Nephron progenitor cell (in vitro differentiated cells): ENCODE results near the gene RHOT1.
A peak's percentile ranks its signal among the peaks of the same experiment; 100 is the strongest.
"Not testable (repeated sequence)": the region's sequence is repeated elsewhere in the genome, so short reads cannot be mapped to it uniquely, and the experiment has no call there.

Source experiments
- DNase-seq: peaks from one replicate; pipeline ENCODE4 v3.0.0; 2021
- H3K27ac Mint-ChIP-seq: 2 replicates; pipeline ENCODE4 v1.8.0; 2021; ENCODE audit warnings: mild to moderate bottlenecking, moderate library complexity, mixed read lengths
- H3K27me3 Mint-ChIP-seq: 2 replicates; pipeline ENCODE4 v1.8.0; 2021; ENCODE audit warnings: mild to moderate bottlenecking, low read depth, mixed read lengths; ENCODE audit not compliant: poor library complexity
- H3K36me3 Mint-ChIP-seq: 2 replicates; pipeline ENCODE4 v1.8.0; 2021; ENCODE audit warnings: low read depth, mixed read lengths
- H3K4me1 Mint-ChIP-seq: 2 replicates; pipeline ENCODE4 v1.8.0; 2021; ENCODE audit warnings: mixed read lengths
- H3K4me3 Mint-ChIP-seq: 2 replicates; pipeline ENCODE4 v1.8.0; 2021; ENCODE audit warnings: mild to moderate bottlenecking, moderate library complexity, mixed read lengths
- H3K9me3 Mint-ChIP-seq: 2 replicates; pipeline ENCODE4 v1.8.0; 2021; ENCODE audit warnings: mild to moderate bottlenecking, moderate library complexity, mixed read lengths
- CTCF ChIP-seq: fragments of 200-600 bp; sonication (generic); IDR thresholded peaks from 2 replicates; pipeline ENCODE4 v1.5.0; 2021; ENCODE audit warnings: antibody characterized with exemption

The RHOT1 gene

GRCh38 chr17:32102646-32103186, 39.6 kb upstream of the RHOT1 start:
- no peak overlapping the region for H3K27ac Mint-ChIP-seq
- TF ChIP-seq CTCF = no peak
- H3K9me3 Mint-ChIP-seq = no peaks in the 10 kb centered on the region
- peaks cover 28% of the 10 kb centered on the region for H3K4me1 Mint-ChIP-seq
- no peak for DNase-seq
- H3K4me3 Mint-ChIP-seq = no peak overlapping the region
- H3K27me3 Mint-ChIP-seq = peaks cover 6% of the 10 kb centered on the region
- H3K36me3 Mint-ChIP-seq = no peaks in the 10 kb centered on the region

GRCh38 chr17:32103476-32104113, 38.7 kb upstream of the RHOT1 start:
- DNase-seq = no peak
- no peaks in the 10 kb centered on the region for H3K36me3 Mint-ChIP-seq
- TF ChIP-seq CTCF = no peak
- H3K4me3 Mint-ChIP-seq = no peak overlapping the region
- no peaks in the 10 kb centered on the region for H3K9me3 Mint-ChIP-seq
- no peak overlapping the region for H3K27ac Mint-ChIP-seq
- H3K27me3 Mint-ChIP-seq = peaks cover 6% of the 10 kb centered on the region
- peaks cover 28% of the 10 kb centered on the region for H3K4me1 Mint-ChIP-seq

- no peak overlapping the region for H3K4me3 Mint-ChIP-seq
- peaks cover 3% of the 10 kb centered on the region for H3K27me3 Mint-ChIP-seq
- H3K27ac Mint-ChIP-seq = no peak overlapping the region
- no peaks in the 10 kb centered on the region for H3K9me3 Mint-ChIP-seq
- DNase-seq = no peak
- H3K36me3 Mint-ChIP-seq = no peaks in the 10 kb centered on the region
- no peak for TF ChIP-seq CTCF
- H3K4me1 Mint-ChIP-seq = peaks cover 28% of the 10 kb centered on the region
Measured at GRCh38 chr17:32104158-32104557, 38.1 kb upstream of the RHOT1 start.

- not testable (repeated sequence) for H3K36me3 Mint-ChIP-seq, H3K27me3 Mint-ChIP-seq, DNase-seq, H3K27ac Mint-ChIP-seq, H3K9me3 Mint-ChIP-seq, H3K4me3 Mint-ChIP-seq
- peaks cover 32% of the 10 kb centered on the region for H3K4me1 Mint-ChIP-seq
Measured at GRCh38 chr17:32106471-32106981, 35.8 kb upstream of the RHOT1 start.

- not testable (repeated sequence) for H3K27me3 Mint-ChIP-seq, H3K9me3 Mint-ChIP-seq, DNase-seq, H3K36me3 Mint-ChIP-seq, H3K27ac Mint-ChIP-seq, H3K4me3 Mint-ChIP-seq
- peaks cover 27% of the 10 kb centered on the region for H3K4me1 Mint-ChIP-seq
Measured at GRCh38 chr17:32107194-32107593, 35.1 kb upstream of the RHOT1 start.

GRCh38 chr17:32110596-32110995, 31.7 kb upstream of the RHOT1 start:
- no peak for TF ChIP-seq CTCF
- Mint-ChIP-seq H3K27ac (peak overlapping the region; percentile 36), H3K36me3 (no peaks in the 10 kb centered on the region), H3K4me3 (no peak overlapping the region), H3K4me1 (peaks cover 34% of the 10 kb centered on the region), H3K9me3 (no peaks in the 10 kb centered on the region), H3K27me3 (peaks cover 4% of the 10 kb centered on the region)
- DNase-seq = no peak

GRCh38 chr17:32111141-32111771, 31.0 kb upstream of the RHOT1 start:
- no peak overlapping the region for H3K27ac Mint-ChIP-seq

More at GRCh38 chr17:32111141-32111771, 31.0 kb upstream of the RHOT1 start:
- Mint-ChIP-seq H3K4me3 (no peak overlapping the region), H3K36me3 (no peaks in the 10 kb centered on the region), H3K27me3 (peaks cover 4% of the 10 kb centered on the region), H3K9me3 (no peaks in the 10 kb centered on the region), H3K4me1 (peaks cover 37% of the 10 kb centered on the region)
- no peak for TF ChIP-seq CTCF
- DNase-seq = no peak
